Endothelial cell (in vitro differentiated cells): ENCODE results near the gene CLDN2. TPM values are rescaled to one million over a fixed set of nuclear protein-coding genes. Genes with fewer than 3 reads are reported as not detected.
"Not testable (repeated sequence)": the region's sequence is repeated elsewhere in the genome, so short reads cannot be mapped to it uniquely, and the experiment has no call there.

ENCODE experiments used
- DNase-seq: peaks from one replicate; pipeline ENCODE4 v3.0.0; 2021; ENCODE audit warnings: low spot score
- H3K27ac Mint-ChIP-seq: one replicate; pipeline ENCODE4 v1.8.0; 2021; ENCODE audit warnings: mixed read lengths, inconsistent platforms; ENCODE audit not compliant: unreplicated experiment
- H3K27me3 Mint-ChIP-seq: one replicate; pipeline ENCODE4 v1.8.0; 2021; ENCODE audit warnings: mild to moderate bottlenecking, moderate library complexity, mixed read lengths, inconsistent platforms; ENCODE audit not compliant: unreplicated experiment
- H3K36me3 Mint-ChIP-seq: one replicate; pipeline ENCODE4 v1.8.0; 2021; ENCODE audit warnings: mild to moderate bottlenecking, low read depth, mixed read lengths, inconsistent platforms; ENCODE audit not compliant: unreplicated experiment
- H3K4me1 Mint-ChIP-seq: one replicate; pipeline ENCODE4 v1.8.0; 2021; ENCODE audit warnings: mild to moderate bottlenecking, mixed read lengths, inconsistent platforms; ENCODE audit not compliant: unreplicated experiment
- H3K4me3 Mint-ChIP-seq: one replicate; pipeline ENCODE4 v1.8.0; 2021; ENCODE audit warnings: mild to moderate bottlenecking, mixed read lengths, inconsistent platforms; ENCODE audit not compliant: unreplicated experiment
- H3K9me3 Mint-ChIP-seq: one replicate; pipeline ENCODE4 v1.8.0; 2021; ENCODE audit warnings: mixed read lengths, inconsistent platforms; ENCODE audit not compliant: unreplicated experiment
- total RNA-seq: library from RNA; stranded (reverse); fragmentation: NEBNext Ultra II Directional; extraction: Animal tissue kit (Norgen Biotek cat#: 25700); gene quantifications from one replicate; pipeline ENCODE4 v1.2.1, GENCODE V29; 2021; ENCODE audit not compliant: unreplicated experiment
- TF ChIP-seq, protein P1 (sequence below): fragments of 200-600 bp; sonication (generic); IDR thresholded peaks from one replicate; pipeline ENCODE4 v1.5.0; 2021; ENCODE audit warnings: antibody characterized with exemption; ENCODE audit not compliant: unreplicated experiment

CLDN2 gene
- total RNA-seq, 1 donor from 2014 or later = not detected

- Mint-ChIP-seq H3K9me3 (no peaks in the 10 kb centered on the region), H3K4me3 (no peak overlapping the region), H3K4me1 (no peaks in the 10 kb centered on the region), H3K27ac (no peak overlapping the region), H3K27me3 (no peaks in the 10 kb centered on the region), H3K36me3 (no peaks in the 10 kb centered on the region)
- no peak for DNase-seq
- TF ChIP-seq, protein P1, sequence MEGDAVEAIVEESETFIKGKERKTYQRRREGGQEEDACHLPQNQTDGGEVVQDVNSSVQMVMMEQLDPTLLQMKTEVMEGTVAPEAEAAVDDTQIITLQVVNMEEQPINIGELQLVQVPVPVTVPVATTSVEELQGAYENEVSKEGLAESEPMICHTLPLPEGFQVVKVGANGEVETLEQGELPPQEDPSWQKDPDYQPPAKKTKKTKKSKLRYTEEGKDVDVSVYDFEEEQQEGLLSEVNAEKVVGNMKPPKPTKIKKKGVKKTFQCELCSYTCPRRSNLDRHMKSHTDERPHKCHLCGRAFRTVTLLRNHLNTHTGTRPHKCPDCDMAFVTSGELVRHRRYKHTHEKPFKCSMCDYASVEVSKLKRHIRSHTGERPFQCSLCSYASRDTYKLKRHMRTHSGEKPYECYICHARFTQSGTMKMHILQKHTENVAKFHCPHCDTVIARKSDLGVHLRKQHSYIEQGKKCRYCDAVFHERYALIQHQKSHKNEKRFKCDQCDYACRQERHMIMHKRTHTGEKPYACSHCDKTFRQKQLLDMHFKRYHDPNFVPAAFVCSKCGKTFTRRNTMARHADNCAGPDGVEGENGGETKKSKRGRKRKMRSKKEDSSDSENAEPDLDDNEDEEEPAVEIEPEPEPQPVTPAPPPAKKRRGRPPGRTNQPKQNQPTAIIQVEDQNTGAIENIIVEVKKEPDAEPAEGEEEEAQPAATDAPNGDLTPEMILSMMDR = no peak
Observed at GRCh38 chrX:106959901-106960300, 39.7 kb downstream of the CLDN2 start.

- Mint-ChIP-seq H3K4me3 (no peak overlapping the region), H3K27ac (no peak overlapping the region), H3K36me3 (no peaks in the 10 kb centered on the region), H3K27me3 (no peaks in the 10 kb centered on the region), H3K4me1 (peaks cover 5% of the 10 kb centered on the region), H3K9me3 (no peaks in the 10 kb centered on the region)
- DNase-seq = no peak
- TF ChIP-seq, protein P1 = no peak
Observed at GRCh38 chrX:106963111-106963510, 42.9 kb downstream of the CLDN2 start.

GRCh38 chrX:106964290-106964689, 44.1 kb downstream of the CLDN2 start:
- no peak overlapping the region for H3K27ac Mint-ChIP-seq
- H3K27me3 Mint-ChIP-seq = no peaks in the 10 kb centered on the region
- TF ChIP-seq, protein P1 = no peak
- DNase-seq = no peak
- peaks cover 5% of the 10 kb centered on the region for H3K4me1 Mint-ChIP-seq
- H3K9me3 Mint-ChIP-seq = no peaks in the 10 kb centered on the region
- no peaks in the 10 kb centered on the region for H3K36me3 Mint-ChIP-seq
- no peak overlapping the region for H3K4me3 Mint-ChIP-seq

- H3K9me3 Mint-ChIP-seq, H3K36me3 Mint-ChIP-seq, DNase-seq, H3K27me3 Mint-ChIP-seq, H3K4me3 Mint-ChIP-seq, H3K4me1 Mint-ChIP-seq, H3K27ac Mint-ChIP-seq: not testable (repeated sequence)
Observed at GRCh38 chrX:106966547-106966946, 46.3 kb downstream of the CLDN2 start.

GRCh38 chrX:106972896-106973295, 52.7 kb downstream of the CLDN2 start:
- TF ChIP-seq, protein P1 = no peak
- no peak for DNase-seq
- H3K27ac Mint-ChIP-seq = no peak overlapping the region
- no peaks in the 10 kb centered on the region for H3K27me3 Mint-ChIP-seq
- H3K4me1 Mint-ChIP-seq = no peaks in the 10 kb centered on the region
- no peak overlapping the region for H3K4me3 Mint-ChIP-seq
- H3K9me3 Mint-ChIP-seq = no peaks in the 10 kb centered on the region
- H3K36me3 Mint-ChIP-seq = no peaks in the 10 kb centered on the region
